Measurements from ENCODE around the gene BAIAP3.

The BAIAP3 gene

DNA sequence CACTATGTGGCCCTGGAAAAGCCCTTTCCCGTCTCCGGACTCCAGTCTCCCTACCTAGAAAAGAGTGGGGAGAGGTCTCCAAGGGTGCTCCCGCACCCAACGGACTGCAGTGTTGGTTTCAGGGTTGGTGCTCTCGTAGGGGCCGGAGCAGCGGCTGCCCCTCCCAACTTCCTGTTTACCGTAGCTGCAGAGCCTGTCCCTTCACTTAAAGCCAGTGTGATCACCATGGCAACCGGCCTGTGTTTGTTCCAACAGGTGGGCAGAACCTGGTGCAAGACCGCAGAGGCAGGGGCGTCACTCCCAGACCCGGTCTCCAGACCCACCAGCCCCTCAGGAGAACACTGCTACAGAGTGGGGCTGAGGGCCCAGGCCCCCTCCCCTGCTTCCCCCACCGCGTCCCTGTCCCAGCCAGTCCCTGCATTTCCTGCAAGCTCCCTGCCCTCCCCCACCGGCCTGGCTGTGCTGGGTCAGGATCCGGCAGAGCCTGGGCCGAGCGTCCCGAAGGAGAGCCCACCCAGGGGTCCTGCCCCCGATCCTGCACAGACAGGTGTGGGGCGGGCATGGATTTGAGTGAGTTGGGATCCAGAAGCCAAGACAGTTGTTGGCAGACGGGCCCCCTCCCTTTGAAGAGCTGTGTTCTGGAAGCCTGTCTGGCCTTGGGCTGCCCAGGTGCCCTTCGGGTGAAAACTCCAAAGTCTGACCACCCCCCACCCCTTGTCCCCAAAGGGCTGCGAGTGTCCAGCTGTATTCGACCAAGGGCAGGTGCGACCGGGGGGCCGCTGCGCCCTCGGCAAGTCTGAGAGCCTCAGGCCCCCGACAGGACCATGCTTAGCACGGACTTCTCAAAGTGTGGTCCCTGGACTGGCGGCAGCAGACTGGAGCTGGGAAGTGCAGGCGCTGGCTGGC lies 1.5 kb upstream of the BAIAP3 start:
- H3K36me3 ChIP-seq (ENCODE audit: insufficient read depth, low read length) = no peaks in the 10 kb centered on the region
- H3K4me3 ChIP-seq = no peak overlapping the region
- no peak overlapping the region for H3K27ac ChIP-seq
- no peak overlapping the region for H3K9ac ChIP-seq (ENCODE audit: insufficient read length)
- DNase-seq (ENCODE audit: low read depth, low spot score) = no peak
- TF ChIP-seq POLR2AphosphoS5 (IDR thresholded peaks at IDR 0.05; ENCODE audit: borderline replicate concordance, low read depth, low read length) = no peak
- TF ChIP-seq FOXP2 (optimal IDR thresholded peaks at IDR 0.05; ENCODE audit: control extremely low read depth, extremely low read length, insufficient read depth) = no peak
- no peak for TF ChIP-seq EZH2 (IDR thresholded peaks at IDR 0.05)
- H3K9me3 ChIP-seq (ENCODE audit: low read depth, low read length) = no peaks in the 10 kb centered on the region

DNA sequence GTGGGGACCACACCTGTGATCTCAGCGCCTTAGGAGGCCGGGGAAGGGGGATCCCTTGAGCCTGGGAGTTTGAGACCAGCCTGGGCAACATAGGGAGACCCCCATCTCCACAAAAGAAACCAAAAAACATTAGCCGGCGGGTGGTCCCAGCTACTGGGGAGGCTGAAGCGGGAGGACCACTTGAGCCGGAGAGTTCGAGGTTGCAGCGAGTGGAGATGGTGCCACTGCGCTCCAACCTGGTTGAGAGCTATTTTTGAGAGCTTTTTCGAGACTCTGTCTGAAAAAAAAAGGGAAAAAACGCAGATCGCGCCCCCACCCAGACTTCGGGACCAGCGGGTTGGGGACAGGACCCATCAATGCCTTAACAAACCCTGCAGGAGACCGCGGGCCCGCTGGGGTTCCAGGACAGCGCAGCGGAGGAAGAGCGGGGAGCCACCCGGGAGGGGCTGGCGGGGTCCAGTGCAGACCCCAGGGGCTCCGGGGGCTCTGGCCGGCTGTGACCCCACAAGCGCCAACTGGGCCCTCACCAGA lies 762 bp upstream of the BAIAP3 start:
- H3K9ac ChIP-seq (ENCODE audit: insufficient read length) = no peak overlapping the region

DNA sequence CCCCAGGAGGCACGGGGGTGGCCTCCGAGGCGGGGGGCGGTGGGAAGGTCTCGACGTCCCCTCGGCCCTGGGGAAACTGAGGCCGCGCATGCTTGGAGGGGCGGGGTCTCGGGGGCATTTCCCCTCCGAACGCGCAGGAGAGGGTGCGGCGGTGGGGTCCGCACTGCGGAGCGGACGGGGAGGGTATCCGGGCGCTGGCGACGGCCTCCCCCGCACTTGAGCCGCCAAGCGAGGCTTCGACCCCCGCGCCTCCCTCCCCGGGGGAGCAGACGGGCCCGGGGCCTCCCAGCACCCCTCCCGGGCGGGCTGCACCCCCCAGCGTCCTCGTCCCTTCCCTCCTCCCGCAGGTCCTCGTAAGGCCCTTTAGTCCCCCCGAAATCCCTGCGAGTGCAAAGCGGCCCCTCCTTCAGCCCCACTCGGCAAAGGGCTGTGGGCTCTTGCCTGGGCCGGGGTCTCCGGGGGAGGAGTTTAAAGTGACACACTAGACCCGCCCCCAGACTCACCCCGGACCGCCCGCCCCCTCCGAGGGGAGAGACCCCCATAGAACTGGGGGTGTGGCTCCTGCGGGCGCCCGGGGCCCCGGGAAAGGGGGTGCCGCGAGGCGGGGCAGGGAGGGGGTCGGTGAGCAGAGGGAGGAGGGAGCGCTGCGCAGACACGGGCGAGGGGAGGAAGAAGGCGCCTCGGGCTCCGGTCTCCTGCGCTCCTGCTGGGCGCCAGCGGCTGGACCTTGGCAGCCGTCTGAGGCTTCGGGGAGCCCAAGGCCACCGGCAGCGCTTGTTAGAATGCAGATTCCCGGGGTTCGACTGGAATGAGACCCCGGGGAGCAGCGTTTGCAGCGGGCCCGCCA lies 632 bp downstream of the BAIAP3 start:
- Histone ChIP-seq H3K4me3 (peak overlapping the region; percentile 74), H3K9ac (ENCODE audit: insufficient read length) (no peak overlapping the region), H3K27ac (no peak overlapping the region), H3K36me3 (ENCODE audit: insufficient read depth, low read length) (no peaks in the 10 kb centered on the region), H3K9me3 (ENCODE audit: low read depth, low read length) (no peaks in the 10 kb centered on the region)
- TF ChIP-seq POLR2AphosphoS5 (IDR thresholded peaks at IDR 0.05; ENCODE audit: borderline replicate concordance, low read depth, low read length) (no peak), FOXP2 (optimal IDR thresholded peaks at IDR 0.05; ENCODE audit: control extremely low read depth, extremely low read length, insufficient read depth) (no peak), EZH2 (IDR thresholded peaks at IDR 0.05) (no peak)
- DNase-seq (ENCODE audit: low read depth, low spot score) = no peak

More for the DNA sequence above, 762 bp upstream of the BAIAP3 start:
- H3K27ac ChIP-seq = no peak overlapping the region
- TF ChIP-seq POLR2AphosphoS5 (IDR thresholded peaks at IDR 0.05; ENCODE audit: borderline replicate concordance, low read depth, low read length) (no peak), EZH2 (IDR thresholded peaks at IDR 0.05) (no peak), FOXP2 (optimal IDR thresholded peaks at IDR 0.05; ENCODE audit: control extremely low read depth, extremely low read length, insufficient read depth) (no peak)
- no peaks in the 10 kb centered on the region for H3K9me3 ChIP-seq (ENCODE audit: low read depth, low read length)
- H3K4me3 ChIP-seq = no peak overlapping the region
- DNase-seq (ENCODE audit: low read depth, low spot score) = no peak
- no peaks in the 10 kb centered on the region for H3K36me3 ChIP-seq (ENCODE audit: insufficient read depth, low read length)

DNA sequence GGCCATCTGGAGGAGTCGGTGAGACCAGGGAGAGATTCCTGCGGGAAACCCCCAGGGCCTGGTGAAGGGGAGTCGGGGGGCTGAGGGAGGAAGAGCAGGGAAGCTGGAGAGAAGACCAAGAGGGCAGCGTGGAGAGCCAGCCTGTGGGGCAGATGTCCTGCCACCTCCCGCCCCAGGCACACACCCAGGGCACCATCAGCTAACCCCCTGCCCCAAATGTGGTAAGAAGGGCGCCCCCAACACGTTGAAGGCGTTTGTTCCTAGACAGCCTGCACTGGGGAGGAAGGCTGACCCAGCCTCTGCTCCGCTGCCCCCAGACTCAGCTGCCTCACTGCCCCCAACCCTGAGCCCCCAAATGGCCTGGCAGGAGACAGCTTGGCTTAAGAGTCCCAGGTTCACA lies 1.3 kb downstream of the BAIAP3 start:
- Histone ChIP-seq H3K9ac (ENCODE audit: insufficient read length) (no peak overlapping the region), H3K4me3 (no peak overlapping the region), H3K36me3 (ENCODE audit: insufficient read depth, low read length) (no peaks in the 10 kb centered on the region), H3K27ac (no peak overlapping the region), H3K9me3 (ENCODE audit: low read depth, low read length) (no peaks in the 10 kb centered on the region)
- TF ChIP-seq POLR2AphosphoS5 (IDR thresholded peaks at IDR 0.05; ENCODE audit: borderline replicate concordance, low read depth, low read length) (no peak), FOXP2 (optimal IDR thresholded peaks at IDR 0.05; ENCODE audit: control extremely low read depth, extremely low read length, insufficient read depth) (no peak), EZH2 (IDR thresholded peaks at IDR 0.05) (no peak)
- DNase-seq (ENCODE audit: low read depth, low spot score) = no peak

DNA sequence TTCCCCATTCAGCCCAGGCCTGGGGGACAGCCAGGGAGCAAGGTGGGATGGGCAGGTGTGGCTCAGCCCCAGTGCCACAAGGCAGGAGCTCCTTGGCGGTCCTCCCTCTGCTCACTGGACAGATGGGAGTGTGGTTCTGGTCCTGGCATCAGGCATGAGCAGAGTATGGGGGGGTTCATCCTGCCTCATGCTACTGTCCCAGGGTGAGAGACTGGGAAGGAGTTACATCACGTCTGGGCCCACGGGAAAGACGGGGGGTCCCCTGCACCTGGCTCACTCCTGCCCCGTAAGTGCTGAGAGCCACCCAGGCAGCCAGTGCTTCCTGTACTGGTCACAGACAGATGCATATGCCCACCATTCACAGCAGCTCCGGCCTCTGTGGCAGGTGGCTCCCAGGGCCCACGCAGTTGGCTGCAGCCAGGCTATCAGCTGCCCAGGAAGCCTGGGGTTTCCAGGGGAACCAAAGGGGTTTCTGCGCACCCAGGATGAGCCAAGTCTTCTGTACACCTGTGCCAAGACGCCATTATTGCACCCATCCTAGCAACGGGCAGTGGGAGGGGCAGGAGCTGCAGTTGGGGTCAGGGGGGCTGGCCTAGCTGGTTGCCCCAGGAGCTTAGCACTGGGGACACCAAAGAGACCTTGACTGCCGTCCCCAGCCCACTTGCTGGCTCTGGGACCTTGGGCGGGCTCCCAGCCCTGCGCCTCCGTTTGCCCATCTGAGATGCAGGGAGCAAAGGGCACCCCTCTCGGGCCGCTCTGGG lies 1.9 kb downstream of the BAIAP3 start:
- Histone ChIP-seq H3K27ac (no peak overlapping the region), H3K9me3 (ENCODE audit: low read depth, low read length) (no peaks in the 10 kb centered on the region), H3K36me3 (ENCODE audit: insufficient read depth, low read length) (no peaks in the 10 kb centered on the region), H3K9ac (ENCODE audit: insufficient read length) (no peak overlapping the region), H3K4me3 (no peak overlapping the region)
- TF ChIP-seq EZH2 (IDR thresholded peaks at IDR 0.05) = no peak
- no peak for TF ChIP-seq FOXP2 (optimal IDR thresholded peaks at IDR 0.05; ENCODE audit: control extremely low read depth, extremely low read length, insufficient read depth)
- no peak for TF ChIP-seq POLR2AphosphoS5 (IDR thresholded peaks at IDR 0.05; ENCODE audit: borderline replicate concordance, low read depth, low read length)
- DNase-seq (ENCODE audit: low read depth, low spot score) = no peak

DNA sequence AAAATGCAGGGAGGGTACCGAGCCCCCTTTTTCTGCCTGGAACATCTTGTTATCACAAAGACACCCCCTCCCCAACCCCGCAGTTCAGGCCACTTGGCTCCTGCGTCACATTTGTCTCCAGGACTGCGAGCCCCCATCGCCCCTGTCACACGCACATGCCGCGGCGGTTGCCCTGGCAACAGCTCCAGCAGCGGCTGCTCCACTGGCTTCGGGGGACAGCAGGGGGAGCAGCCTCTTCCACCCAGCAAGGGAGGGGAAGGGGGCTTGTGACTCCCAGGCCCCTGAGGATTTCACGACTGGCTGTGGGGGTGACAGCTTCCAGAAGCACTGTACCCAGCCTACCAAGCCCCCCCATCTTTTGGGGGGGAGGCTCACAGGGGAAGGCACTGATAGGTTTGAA lies 2.6 kb downstream of the BAIAP3 start:
- DNase-seq (ENCODE audit: low read depth, low spot score) = no peak

DNA sequence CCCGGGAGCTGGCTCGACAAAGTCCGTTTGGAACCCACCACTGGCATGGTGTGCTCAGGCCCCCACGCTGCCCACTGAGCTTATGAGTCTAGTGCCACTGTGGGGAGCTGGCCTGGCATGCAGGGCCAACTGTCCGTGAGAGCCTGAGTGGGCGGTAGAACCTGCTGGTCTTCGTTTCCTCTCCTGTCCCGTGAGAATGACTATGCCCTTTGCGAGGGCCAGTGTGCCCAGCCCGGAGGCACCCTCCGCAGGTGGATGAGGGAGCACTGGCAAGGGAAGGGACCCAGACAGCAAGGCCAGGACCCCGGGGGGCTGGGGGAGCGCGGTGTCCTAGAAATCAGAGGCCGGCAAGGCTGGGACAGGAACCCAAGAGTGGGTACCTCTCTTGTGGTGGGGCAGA lies 3.2 kb downstream of the BAIAP3 start:
- H3K36me3 ChIP-seq (ENCODE audit: insufficient read depth, low read length) = no peaks in the 10 kb centered on the region
- no peak for TF ChIP-seq FOXP2 (optimal IDR thresholded peaks at IDR 0.05; ENCODE audit: control extremely low read depth, extremely low read length, insufficient read depth)
- no peak for TF ChIP-seq EZH2 (IDR thresholded peaks at IDR 0.05)
- TF ChIP-seq POLR2AphosphoS5 (IDR thresholded peaks at IDR 0.05; ENCODE audit: borderline replicate concordance, low read depth, low read length) = no peak
- no peaks in the 10 kb centered on the region for H3K9me3 ChIP-seq (ENCODE audit: low read depth, low read length)
- no peak overlapping the region for H3K27ac ChIP-seq
- H3K4me3 ChIP-seq = no peak overlapping the region
- DNase-seq (ENCODE audit: low read depth, low spot score) = no peak
- H3K9ac ChIP-seq (ENCODE audit: insufficient read length) = no peak overlapping the region

More for the DNA sequence above, 2.6 kb downstream of the BAIAP3 start:
- no peak for TF ChIP-seq EZH2 (IDR thresholded peaks at IDR 0.05)
- TF ChIP-seq POLR2AphosphoS5 (IDR thresholded peaks at IDR 0.05; ENCODE audit: borderline replicate concordance, low read depth, low read length) = no peak
- TF ChIP-seq FOXP2 (optimal IDR thresholded peaks at IDR 0.05; ENCODE audit: control extremely low read depth, extremely low read length, insufficient read depth) = no peak
- Histone ChIP-seq H3K36me3 (ENCODE audit: insufficient read depth, low read length) (no peaks in the 10 kb centered on the region), H3K9me3 (ENCODE audit: low read depth, low read length) (no peaks in the 10 kb centered on the region), H3K9ac (ENCODE audit: insufficient read length) (no peak overlapping the region), H3K27ac (no peak overlapping the region), H3K4me3 (no peak overlapping the region)

Measured in SK-N-MC (cell line).